Suppressor macrophage treated with lipopolysaccharide for 4 hours (primary cell): ENCODE data around the gene RET.

Experiments
- DNase-seq: peaks from one replicate; pipeline ENCODE4 v3.0.0-alpha.2; 2020

Gene RET

DNA sequence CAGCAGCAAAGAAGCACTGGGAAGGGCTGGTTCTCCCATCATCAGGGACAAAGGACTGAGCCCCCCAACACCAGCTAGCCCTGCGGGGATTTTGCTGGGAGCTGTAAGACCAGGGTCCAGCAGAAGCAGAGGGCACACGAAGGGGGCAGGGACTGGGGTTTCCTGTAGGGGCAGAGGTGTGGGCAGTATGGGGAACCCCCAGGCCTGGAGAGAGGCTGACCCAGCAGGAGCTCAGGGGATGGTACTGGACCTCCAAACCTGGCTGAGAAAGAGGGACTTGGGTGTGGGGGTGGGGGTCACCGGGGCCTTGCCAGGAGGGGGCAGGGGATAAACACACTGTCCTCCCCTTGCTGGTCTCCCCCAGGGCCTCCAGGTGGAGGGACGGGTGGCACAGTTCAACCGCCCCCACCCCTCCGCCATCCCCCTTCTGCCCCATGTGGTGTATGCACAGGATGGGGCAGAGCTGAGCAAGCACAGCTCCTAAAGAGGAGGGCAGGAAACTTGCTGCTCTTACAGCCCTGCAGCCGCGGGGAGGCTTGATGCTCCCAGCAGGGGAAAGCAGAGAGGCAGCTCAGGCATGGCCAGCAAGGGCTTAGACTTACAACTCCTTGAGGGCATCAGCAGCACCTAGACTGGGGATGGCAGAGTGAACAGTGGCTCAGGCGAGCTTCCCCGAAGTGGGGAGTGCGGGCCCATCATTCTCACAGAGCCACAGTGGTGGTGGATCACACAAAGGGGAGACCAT, 12.4 kb upstream of the RET start:
- no peak for DNase-seq

DNA sequence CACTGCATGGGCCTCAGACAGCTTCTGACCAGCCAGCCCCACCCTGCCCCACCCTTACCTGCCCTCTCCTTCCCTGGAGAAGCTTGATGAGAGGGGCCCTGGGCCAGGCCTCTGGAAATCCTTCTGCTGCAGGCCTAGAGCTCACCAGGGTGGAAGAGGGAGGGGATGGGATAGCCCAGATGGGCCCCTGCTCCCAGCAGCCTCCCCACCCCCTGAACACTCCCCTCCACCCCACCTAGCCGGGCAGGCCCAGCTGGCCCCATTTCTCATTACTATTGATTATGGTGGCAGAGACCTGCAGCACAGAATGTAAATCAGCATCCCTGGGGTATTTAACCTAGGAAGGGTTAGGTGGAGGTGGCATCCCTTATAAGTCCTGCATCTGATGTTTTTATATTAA, 11.6 kb upstream of the RET start:
- DNase-seq: no peak

DNA sequence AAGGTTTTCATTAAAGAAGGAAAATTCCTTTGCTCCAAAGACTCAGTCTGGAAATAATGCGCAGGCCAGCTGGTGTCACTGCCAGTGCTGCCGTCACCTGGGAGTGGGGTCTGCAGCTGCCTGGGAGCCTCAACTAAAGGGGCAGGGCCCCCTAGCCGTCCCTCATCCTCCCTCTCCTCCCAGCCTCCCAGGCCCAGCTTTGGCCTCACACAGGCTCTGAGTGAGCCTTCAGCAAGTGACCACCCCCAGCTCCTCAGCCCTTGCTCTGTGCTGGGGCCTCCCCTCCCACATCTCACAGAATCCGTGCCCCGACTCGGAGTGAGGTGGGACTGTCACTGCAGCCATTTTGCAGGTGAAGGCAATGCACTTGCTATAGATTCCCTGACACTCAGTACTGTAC, 11.1 kb upstream of the RET start:
- DNase-seq: no peak

DNA sequence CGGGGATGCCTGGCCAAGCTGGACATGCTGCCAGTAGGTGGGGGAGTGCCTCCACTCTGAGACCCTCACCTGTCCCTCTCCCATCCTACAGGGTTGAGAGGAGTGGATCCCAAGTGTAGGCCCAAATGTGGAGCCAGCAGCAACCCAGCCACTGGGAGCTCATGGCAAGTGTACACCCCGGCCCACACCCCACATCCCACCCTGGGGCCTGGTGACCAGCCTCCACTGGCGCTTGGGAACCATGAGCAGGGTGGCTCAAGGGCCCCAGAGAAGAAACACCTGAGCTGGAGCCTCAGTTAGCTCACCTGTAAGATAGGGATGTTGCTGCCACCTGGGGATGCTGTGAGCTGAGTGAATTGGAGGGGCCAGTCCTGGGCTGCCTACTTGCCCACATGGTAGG, 10.4 kb upstream of the RET start:
- no peak for DNase-seq

DNA sequence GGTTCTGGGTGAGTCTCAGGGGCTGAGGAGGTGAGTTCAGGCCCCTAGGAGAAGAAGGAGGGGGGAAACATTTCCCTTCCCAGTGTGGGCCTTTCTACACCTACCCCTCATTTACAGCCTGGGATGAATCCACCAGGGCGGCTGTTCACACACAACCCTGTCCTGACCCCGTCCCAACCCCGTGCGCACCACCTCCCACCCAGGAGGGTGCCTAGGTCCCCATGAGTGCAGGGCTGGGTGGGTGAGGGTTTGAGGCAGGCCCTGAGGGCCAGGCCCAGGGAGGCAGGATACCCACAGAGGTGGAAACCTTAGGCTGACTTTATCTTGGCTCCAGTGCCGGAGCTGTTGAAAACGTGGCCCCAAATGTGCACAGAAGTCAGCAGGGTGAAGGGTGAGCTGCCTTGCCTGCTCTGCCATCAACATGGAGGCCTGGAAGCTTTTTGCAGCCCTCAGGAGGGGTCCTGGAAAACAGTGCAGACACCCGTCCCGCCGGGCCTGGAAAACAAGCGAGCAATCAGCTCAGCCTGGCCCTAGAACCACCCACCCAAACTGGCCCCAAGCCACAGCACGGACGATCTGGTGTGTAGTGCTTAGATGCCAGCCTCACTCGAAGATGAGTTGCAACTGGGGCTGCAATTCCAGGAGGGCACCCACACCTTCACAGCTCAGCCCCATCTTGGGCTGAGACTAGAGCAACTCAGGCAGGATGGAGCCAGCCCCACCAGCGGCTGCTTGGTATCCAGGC, 9.3 kb upstream of the RET start:
- no peak for DNase-seq

DNA sequence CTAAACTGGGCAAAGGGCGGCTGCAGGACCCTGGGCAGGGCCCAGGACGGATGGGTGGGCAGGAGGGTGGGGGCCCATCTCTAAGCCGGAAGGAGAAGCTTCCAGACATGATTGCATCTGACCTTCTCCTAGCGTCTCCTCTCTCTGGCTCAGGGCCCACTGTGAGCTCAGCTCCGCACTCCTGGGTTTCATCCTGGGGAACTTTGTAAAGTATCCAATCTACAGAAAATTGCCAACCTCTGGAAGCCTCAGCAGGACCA, 8.8 kb upstream of the RET start:
- DNase-seq: no peak

DNA sequence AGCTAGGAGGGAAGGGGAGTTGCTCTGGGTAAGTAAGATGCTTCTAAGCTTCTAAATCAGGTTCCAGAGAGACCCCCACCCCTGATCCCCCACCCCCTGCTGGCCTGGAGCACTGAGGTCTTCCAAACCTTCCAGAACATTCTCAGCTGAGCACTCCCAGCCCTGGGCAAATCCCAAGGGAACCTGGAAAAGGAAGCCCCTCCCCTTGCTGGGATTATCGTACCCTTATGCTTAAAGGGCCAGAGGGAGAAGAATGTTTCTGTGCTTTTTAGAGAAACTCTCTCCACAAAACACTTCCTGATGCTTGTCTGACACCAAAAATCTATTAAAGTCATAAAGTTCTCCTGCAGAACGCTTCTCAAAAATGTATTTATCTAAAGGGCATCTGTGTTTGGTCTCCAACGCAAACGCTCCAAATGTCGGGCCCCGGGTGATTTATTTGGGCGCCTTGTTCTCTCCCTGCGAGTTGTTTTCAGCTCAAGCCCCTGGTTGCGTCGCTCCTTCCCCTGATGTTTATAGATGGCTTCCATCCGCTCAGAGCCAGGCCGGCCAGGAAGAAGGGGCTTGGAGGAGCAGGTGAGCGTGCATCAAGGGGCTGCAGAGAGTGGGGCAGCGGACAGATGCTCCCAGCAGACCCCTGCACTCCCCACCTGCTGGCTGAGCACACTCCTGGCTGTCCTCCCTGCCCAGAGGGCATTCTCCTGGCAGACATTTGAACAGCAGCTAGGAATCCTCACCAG, 8.2 kb upstream of the RET start:
- DNase-seq: no peak

DNA sequence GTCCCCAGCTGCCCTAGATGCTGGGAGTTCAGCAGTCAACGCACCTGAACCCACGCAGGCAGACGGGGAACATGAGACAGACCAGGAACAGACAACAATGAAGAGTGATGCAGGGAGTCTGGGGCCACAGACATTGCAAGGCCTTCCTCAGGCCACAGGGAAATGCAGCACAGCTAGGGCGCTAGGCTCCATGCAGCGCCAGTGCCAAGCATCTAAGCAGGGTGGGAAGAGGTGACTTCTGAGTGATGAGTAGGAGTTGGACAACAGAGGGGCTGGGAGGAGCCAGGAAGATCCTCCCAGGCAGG, 7.7 kb upstream of the RET start:
- DNase-seq: no peak

DNA sequence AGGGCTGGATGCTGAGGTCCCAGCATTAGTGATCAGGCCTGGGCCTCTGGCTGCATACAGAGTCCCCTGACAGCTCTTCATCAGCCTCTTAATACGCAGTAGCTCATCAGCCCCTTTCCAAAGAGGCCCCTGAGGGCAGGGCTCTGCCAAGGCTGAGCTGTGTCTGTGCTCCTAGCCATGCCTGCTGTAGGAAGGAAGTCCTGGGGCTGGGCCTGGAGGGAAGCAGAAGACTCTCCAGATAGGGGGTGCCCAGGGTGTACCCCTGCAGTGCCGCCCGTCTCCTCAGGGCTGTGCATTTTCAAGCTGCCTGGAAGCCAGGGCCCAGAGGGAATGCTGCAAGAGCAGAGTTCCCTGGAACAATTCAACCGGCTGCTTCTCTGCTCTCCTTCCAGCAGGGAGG, 7.3 kb upstream of the RET start:
- no peak for DNase-seq

DNA sequence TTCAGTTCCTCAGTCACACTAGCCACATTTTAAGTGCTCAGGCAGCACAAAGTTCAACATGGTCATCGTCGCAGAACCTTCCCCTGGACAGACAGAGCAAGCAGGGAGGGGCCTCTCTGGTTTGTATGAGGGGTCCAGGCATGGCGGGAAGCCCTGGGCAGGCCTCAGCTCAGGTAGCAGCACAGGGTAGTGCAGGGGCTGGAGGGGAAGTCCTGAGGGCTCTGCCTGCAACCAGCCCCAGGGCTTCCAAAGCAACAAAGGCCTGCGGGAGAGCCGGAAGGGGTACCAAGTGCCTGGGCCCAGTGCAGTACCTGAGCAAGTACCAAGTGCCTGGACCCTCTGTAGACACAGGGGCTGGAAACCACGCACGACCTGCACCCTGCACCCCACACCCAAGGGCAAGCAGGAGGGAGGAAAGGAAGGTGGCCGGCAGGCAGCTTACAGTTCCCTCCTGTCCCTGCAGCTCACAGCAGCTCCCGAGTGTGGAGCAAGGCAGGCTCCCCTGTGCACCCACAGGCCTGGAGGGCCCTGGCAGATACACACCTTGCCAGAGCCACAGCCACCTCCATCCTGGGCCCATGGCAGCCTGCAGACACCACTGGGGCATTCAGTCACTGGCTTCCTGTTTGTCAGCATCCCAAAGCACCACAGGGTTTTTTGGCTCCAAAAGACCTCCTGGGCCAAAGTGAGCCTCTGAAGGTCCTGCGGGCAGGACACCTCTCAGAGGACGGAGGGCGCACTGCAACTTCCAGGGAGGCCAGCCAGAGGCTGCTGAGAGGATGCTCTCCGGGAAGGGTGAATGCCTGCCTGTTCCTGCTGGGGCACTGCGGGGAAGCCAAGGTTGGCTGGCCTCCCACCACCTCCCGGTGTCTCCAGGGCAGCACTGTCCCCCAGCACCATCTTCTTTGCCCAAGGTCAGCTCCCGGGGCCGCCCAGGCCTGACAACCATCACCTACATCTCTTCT, 6.5 kb upstream of the RET start:
- DNase-seq: no peak

DNA sequence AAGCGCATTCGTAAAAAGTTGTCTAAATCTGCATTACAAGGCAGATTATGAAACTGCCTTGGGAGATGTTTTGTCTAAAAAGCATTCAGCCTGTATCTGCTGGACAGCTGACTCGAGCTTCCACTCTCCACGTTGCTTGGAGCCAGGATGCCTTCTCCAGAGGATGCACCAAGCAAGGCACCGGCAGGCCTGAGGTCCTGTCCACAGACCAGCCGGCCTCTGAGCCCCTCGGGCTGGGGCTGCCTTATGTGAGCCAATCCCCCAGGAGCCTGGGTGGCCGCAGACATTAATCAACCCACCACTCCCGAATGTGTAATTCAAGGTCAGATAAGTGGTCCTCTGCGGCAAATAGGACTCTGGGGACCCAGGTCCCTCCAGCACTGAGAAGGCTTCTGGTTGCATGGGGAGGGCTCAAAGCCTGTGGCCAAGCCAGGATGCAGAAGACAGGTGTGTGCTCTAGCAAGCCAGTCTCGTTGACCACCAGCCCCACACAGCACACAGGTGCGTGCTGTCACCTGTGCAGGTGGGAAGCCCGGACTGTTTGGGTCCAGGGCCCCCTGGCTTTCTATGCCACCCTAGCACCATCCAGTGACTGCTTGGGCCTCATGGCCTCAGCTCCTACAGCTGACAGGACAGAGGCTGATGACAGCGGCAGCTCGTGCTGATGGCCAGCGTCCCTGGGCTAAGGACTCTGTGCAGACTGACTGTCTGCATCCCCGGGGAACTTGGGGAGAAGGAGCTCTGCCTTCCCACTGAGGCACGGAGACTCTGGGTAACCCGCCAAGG, 4.8 kb upstream of the RET start:
- no peak for DNase-seq

DNA sequence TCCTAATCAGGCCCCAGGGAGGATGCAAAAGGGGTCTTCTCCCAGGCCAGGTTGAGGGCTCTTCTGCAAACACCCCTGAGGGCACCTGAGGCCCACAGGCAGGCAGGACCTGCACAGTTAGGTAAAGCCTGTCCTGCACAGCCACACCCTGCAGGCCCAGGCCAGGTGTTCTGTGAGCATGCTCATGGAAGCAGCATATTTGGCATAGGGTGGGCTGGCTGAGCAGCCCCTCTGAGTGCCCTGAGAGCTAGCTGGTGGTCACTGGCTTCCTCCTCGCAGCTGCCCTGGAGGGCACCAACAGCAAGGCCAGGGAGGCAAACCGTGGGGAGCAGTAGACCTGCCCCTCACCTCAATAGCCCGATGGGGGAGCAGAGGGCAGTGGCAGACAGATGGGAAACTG, 3.7 kb upstream of the RET start:
- no peak for DNase-seq

DNA sequence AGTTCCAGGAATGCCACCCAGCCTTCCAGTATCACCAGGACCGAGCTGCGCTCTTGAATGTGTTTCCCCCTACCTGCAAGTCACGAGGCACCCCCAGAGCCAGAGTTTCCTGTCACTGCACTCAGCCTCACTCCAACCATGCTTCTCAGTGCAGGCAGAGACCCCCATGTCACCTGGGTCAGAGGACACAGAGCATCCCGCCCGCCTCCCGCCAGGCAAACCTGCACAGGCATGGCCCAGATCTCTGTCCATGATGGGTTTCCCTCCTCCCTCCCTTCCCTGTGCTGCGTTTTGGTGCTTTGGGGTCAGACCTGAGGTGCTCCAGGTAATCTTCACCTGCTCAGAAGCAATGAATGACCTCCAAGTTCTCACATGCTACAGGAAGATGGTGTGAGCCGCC, 3.1 kb upstream of the RET start:
- DNase-seq: no peak

DNA sequence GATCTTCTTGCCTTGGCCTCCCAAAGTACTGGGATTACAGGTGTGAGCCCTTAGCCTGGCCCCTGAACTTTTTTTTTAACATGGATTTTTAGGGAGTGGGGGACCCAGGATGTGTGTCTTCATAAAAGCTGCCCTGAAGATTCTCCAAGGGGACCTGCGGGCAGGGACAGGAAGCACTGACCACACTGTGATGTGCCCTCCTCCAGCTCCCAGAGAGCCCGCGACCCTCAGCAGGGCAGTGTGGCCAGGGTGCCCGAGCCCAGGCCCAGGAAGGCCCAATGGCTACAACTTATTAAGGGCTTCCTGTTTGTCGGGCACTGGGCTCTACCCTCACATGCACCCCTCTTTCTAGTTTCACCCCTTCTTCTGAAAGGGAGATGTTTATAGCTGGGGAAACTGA, 2.5 kb upstream of the RET start:
- no peak for DNase-seq

DNA sequence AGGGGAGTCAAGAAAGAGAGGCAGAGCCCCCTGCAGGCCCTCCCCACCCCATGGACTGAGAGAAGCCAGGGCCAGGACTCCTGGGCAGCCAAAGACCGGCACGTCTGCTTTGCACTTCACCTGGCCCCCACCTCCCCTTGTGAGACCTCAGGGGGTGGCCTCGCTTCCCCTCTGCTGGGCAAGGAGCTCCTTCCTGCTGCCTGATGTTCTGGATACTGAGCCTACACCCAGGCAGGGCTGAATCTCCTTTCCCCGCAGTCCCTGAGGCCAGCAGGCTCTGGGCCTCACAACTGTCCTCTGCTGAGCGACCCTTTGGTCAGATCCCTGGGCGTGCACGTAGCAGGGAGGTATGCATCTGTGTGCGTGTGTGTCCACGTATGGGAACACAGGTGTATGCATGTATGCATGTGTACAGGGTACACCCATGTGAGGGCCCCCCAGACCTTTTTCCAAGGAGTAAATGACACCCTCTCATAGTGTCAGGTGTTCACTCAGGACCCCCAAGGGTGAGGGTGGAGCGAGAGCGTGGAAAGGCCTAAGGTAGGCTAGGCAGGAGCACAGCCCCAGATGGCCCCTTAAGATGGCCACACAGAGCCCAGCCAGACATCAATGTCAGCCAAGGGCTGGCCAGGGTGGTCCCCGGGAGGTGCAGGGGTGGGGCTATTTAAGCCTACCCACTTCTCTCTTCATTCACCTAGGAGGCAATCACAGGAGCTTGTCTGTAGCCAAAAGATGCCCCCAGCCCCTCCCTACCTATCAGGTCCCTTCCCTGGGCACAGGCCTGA, 1.9 kb upstream of the RET start:
- no peak for DNase-seq

DNA sequence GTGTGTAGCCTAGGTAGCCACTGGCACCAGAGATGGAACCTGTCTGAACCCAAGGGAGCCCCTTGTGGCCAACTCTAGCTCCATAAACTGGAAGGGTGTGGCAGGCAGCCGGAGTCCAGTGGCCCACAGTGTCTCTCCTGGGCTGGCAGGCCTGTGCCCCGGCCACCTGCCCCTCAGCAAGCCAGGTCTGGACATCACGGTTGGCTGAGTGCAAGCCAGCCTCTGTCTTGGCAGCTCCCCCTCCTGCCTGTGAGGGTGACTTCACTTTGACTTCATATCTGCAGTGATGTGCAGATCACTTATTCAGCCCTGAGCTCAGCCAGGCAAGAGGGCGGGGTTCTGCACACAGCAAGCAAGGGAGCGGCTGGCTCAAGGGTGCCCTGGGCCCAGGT, 1.3 kb upstream of the RET start:
- no peak for DNase-seq

DNA sequence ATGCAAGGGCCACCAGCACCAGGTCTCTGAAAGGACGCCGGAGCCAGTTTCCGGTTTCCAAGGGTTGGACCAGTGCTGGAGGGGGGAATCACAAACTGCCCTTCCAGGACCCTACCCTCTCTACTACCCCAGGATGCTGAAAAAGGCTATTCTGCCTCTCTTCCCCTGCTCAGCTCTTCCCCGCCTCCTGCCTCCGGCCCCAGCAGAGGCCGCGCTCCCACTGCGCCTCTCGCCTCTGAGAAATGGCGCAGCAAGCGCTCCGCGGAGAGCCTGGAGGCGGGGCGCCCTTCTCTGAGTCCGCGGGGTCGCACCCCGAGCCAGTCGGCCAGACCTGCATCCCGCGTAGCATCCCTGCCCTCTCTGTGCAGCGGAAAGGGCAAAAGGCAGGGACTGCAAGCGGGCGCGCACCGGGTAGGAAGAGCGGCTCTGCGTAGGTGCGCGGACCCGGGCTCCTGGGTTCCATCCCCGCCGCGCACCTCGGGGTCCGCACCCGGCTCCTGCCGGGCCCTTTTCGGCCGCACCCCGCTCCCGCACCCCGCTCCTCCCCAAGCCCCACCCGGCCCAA, 476 bp upstream of the RET start:
- DNase-seq: no peak

DNA sequence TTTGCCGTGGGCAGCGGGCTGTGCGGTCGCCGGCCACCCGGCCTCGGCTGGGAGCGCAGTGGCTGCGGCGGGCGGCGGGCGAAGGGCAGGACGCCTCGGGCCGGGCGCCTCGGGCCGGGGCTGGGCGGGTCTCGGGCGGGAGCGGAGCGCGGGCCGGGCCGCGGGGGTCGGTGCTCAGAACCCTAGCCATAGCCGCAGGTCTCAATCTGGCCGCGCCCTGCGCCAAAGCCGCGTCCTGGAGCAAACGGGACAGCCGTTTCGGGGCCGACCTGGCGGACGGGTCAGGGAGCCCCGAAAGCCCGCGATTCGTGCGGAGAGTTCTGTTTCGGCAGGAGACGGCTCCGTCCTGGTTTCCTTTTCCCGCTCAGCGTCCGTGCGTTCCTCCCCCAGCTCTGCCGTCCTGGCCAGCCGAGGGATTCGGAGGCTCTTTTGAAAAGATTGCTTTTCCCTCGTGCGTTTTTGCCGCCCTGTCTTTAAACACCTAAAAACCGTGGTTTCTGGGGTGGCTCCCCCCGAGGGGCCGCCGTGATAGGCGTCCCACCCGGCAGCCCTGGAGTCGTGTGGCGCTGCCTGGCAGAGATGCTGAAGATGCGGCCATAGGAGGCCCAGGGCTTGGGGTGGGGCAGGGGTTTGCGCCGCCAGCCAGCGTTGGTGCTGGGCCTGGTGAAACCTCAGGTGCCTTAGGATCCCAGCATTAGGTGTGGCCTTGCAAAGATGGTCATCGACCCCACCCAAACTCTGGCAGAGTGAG, 727 bp downstream of the RET start:
- peak; percentile 9 for DNase-seq

DNA sequence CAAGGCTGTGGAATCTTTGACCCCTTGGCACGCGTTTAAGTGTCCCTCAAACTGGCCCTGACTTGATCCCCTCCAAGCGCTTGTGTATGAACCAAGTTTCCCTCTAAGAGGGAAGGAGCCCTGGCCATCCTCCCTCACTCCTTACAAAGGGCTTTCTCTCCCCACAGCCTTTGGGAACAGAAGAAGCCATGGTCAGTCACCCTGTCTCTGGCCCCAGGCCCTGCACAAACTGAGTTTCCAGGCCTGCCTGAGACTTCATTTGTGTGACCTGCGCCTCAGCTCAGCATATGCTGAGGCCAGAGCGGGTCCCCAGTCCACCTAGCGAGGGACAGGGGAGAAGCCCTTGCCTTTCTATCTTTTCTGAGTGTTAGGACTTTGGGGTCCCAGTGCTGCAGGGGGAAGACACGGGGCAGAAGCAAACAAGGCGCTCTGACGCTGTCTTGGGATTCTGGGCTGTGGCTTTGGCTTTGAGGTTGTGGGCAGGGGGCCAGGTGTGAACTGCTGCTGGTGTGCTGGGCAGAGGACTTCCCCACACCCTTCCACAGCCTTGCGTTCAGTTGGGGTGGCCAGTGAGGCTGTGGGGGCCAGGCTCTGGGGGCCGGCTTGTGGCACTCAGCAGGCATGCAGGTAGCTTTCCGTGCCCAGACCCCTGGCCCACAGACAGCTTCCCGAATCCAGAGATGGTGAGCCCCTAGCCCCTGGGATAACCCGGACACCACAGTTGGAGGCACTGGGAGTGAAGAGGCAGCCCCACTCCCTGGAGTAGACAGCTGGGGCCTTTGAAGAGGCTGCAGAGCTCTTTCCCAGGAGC, 1.5 kb downstream of the RET start:
- no peak for DNase-seq

DNA sequence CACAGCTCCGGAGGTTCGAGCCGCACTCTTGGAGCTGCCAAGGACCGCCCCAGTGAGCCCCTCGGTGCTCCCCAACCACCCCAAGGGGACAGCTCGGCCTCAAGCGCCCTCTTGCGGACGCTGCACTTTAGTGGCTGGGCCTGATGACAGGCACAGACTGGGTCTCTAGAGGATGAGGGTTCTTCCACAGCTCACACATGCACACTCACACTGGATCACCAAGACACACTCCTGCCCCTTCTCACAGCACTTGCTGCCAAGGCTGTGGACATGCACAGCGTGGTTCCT, 2.1 kb downstream of the RET start:
- peak; percentile 35 for DNase-seq
